ENCODE data around the gene D2HGDH.

DNA sequence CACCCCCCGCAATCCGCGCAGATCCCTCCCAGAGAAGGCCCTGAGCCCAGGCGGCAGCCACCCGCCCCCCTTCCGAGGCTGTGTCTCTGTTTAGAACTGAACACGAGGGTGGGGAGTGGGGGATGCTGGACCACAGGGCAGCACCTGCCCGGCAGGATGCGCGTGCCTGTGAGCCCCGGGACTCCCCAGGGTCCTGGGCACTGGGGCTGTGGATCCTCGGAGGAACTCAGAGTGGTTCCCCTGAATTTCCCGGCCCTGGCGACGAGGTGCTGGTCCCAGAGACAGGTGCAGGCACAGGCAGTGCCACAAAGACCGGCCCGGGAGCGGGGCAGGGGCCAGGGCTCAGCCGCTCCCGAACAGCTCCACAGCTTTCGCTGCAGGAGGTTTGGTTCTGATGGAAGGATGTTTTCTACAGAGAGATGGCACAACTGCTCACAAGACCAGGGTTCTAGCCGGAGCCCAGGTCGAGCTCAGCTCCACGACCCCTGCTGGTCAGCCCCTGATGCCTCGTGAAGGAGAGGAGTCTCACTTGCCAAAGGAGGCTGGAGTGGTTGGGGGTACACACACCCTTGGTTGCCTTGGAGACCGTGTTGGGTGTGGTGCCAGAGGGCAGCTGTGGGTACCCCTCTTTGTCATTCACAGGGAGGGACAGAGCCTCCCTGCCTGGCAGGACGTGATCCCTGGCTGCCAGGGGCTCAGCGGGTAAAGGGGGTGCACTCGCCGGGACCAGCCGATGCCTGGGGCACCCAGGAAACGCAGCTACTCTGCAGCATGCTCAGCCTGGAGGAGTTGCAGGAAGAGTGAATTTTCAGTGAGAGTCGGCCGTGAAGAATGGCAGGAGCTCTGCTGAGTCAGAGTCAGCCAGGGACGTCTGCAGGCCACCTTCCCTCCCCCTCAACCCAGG, 70.1 kb downstream of the D2HGDH start:
- TF ChIP-seq CTCF (IDR thresholded peaks at IDR 0.05 in 4 of 5, conservative IDR thresholded peaks at IDR 0.05 in 1 of 5): no peak
- TF ChIP-seq POLR2A (IDR thresholded peaks at IDR 0.05): no peak
